A673 (cell line): ENCODE measurements around the gene MR1.

Experiments
- EZH2 ChIP-seq: fragments of 200-600 bp; sonication (generic); IDR thresholded peaks from 2 replicates; pipeline ENCODE4 v1.6.1; 2017; ENCODE audit warnings: borderline replicate concordance, low read depth, mild to moderate bottlenecking, mixed read lengths, antibody characterized with exemption, low read length; ENCODE audit not compliant: poor library complexity, severe bottlenecking
- TF ChIP-seq, protein P1 (sequence below): fragments of 300-800, 200-600 bp; sonication (generic); conservative IDR thresholded peaks from 2 replicates; pipeline ENCODE4 v1.5.1; 2017; ENCODE audit warnings: low read depth, mild to moderate bottlenecking, antibody characterized with exemption, low read length, moderate library complexity, mixed read lengths

DNA sequence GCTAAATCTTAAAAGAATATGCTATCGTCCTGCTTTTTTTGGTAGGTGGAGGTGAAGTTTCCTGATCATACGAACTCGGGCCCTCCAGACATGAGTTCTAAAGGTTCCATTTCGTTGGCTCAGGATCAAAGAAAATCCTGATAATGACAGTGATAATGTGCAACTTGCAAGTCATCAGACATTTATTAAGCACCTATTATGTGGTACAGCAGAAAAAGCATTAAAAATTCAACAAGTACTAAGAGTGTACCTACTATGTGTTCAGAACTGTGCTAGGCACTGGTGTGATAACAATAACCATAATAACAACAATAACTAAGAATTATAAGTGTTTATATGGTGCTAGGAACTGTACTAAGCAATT lies 50.8 kb downstream of the MR1 start:
- TF ChIP-seq, protein P1, sequence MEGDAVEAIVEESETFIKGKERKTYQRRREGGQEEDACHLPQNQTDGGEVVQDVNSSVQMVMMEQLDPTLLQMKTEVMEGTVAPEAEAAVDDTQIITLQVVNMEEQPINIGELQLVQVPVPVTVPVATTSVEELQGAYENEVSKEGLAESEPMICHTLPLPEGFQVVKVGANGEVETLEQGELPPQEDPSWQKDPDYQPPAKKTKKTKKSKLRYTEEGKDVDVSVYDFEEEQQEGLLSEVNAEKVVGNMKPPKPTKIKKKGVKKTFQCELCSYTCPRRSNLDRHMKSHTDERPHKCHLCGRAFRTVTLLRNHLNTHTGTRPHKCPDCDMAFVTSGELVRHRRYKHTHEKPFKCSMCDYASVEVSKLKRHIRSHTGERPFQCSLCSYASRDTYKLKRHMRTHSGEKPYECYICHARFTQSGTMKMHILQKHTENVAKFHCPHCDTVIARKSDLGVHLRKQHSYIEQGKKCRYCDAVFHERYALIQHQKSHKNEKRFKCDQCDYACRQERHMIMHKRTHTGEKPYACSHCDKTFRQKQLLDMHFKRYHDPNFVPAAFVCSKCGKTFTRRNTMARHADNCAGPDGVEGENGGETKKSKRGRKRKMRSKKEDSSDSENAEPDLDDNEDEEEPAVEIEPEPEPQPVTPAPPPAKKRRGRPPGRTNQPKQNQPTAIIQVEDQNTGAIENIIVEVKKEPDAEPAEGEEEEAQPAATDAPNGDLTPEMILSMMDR: no peak
- TF ChIP-seq EZH2: no peak
